HCT116 (cell line): Measurements from ENCODE around the gene TULP4.

Source experiments
- EZH2phosphoT487 ChIP-seq: fragments of 200-600 bp; IDR thresholded peaks from 2 replicates; pipeline ENCODE4 v1.6.1; 2018; ENCODE audit warnings: antibody characterized with exemption, borderline replicate concordance
- FOSL1 ChIP-seq: IDR thresholded peaks from 2 replicates; pipeline ENCODE4 v1.6.1; 2012; ENCODE audit warnings: low read depth
- JUND ChIP-seq: IDR thresholded peaks from 2 replicates; pipeline ENCODE4 v1.6.1; 2012
- POLR2A ChIP-seq: IDR thresholded peaks from 2 replicates; pipeline ENCODE4 v1.7.0; 2011; ENCODE audit warnings: borderline replicate concordance; ENCODE audit not compliant: insufficient read depth, insufficient read length; ENCODE audit errors: extremely low read depth
- SIN3A ChIP-seq: IDR thresholded peaks from 2 replicates; pipeline ENCODE4 v1.6.1; 2012; ENCODE audit warnings: low read depth
- TF ChIP-seq, protein P1 (sequence below), 3 experiments: fragments of 200-600 bp in 1 of 3; sonication (generic) in 1 of 3; IDR thresholded peaks in 2 of 3; conservative IDR thresholded peaks in 1 of 3; 2 replicates each; pipeline ENCODE4 v1.5.1; 2012 to 2017; ENCODE audit warnings: low read depth in 2 of 3, low read length in 2 of 3, antibody characterized with exemption in 1 of 3, borderline replicate concordance in 1 of 3, control low read depth in 1 of 3, mild to moderate bottlenecking in 1 of 3, mixed read lengths in 1 of 3, mixed run types in 1 of 3, moderate library complexity in 1 of 3; ENCODE audit not compliant: insufficient read depth in 1 of 3

DNA sequence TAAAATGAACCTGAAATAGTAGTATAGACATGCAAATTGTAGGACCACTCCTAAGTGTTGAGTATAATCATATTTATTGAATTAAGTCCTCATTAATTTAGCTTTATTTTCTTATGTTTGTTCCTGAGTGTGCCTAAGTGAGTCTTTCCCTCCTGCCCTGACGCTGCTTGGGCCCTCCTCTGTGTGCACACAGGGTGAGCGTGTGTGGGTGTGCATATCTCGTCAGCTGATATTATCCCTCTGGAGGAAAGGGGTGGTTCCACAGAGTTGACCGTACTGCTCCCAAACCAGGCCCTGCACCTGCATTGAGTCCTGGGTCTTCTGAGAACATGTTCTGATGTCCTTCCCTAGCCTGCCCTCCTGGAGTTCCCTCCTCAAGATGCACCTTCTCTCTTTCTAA is 28.0 kb downstream of the TULP4 start:
- TF ChIP-seq, protein P1, sequence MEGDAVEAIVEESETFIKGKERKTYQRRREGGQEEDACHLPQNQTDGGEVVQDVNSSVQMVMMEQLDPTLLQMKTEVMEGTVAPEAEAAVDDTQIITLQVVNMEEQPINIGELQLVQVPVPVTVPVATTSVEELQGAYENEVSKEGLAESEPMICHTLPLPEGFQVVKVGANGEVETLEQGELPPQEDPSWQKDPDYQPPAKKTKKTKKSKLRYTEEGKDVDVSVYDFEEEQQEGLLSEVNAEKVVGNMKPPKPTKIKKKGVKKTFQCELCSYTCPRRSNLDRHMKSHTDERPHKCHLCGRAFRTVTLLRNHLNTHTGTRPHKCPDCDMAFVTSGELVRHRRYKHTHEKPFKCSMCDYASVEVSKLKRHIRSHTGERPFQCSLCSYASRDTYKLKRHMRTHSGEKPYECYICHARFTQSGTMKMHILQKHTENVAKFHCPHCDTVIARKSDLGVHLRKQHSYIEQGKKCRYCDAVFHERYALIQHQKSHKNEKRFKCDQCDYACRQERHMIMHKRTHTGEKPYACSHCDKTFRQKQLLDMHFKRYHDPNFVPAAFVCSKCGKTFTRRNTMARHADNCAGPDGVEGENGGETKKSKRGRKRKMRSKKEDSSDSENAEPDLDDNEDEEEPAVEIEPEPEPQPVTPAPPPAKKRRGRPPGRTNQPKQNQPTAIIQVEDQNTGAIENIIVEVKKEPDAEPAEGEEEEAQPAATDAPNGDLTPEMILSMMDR (IDR thresholded peaks at IDR 0.05 in 2 of 3, conservative IDR thresholded peaks at IDR 0.05 in 1 of 3; ENCODE audit: borderline replicate concordance in 1 of 3, insufficient read depth in 1 of 3, low read depth in 2 of 3, low read length in 2 of 3): no peak
- TF ChIP-seq JUND (no peak), FOSL1 (no peak), POLR2A (no peak), SIN3A (no peak), EZH2phosphoT487 (no peak)
